HepG2 (cell line): ENCODE measurements around the gene TLN1. TPM values are rescaled to one million over a fixed set of nuclear protein-coding genes. Genes with fewer than 3 reads are reported as not detected.

Experiments
- IRF2 ChIP-seq: IDR thresholded peaks from 2 replicates; pipeline ENCODE4 v1.6.1; 2018; ENCODE audit warnings: missing genetic modification reagents, missing compliant biosample characterization
- MIER3 ChIP-seq: IDR thresholded peaks from 2 replicates; pipeline ENCODE4 v1.6.1; 2016; ENCODE audit warnings: missing compliant biosample characterization, borderline replicate concordance
- NCOA1 ChIP-seq: sonication (generic); formaldehyde crosslinking; IDR thresholded peaks from 2 replicates; pipeline ENCODE4 v1.9.0; 2021; ENCODE audit warnings: missing genetic modification reagents
- NFKB2 ChIP-seq: sonication (generic); formaldehyde crosslinking; IDR thresholded peaks from 2 replicates; pipeline ENCODE4 v1.4.0; 2020; ENCODE audit warnings: missing genetic modification reagents, borderline replicate concordance
- PAWR ChIP-seq: sonication (generic); formaldehyde crosslinking; IDR thresholded peaks from 2 replicates; pipeline ENCODE4 v1.4.0; 2020; ENCODE audit warnings: missing genetic modification reagents, mild to moderate bottlenecking, borderline replicate concordance
- TAF1 ChIP-seq: sonication (generic); formaldehyde crosslinking; IDR thresholded peaks from 2 replicates; pipeline ENCODE4 v1.4.0; 2020; ENCODE audit warnings: missing genetic modification reagents
- TCF7 ChIP-seq: sonication (generic); IDR thresholded peaks from 2 replicates; pipeline ENCODE4 v1.6.1; 2016; ENCODE audit warnings: antibody characterized with exemption, low read depth
- ZBTB8A ChIP-seq: sonication (generic); formaldehyde crosslinking; IDR thresholded peaks from 2 replicates; pipeline ENCODE4 v1.4.0; 2020; ENCODE audit warnings: mild to moderate bottlenecking, low read depth, missing genetic modification reagents, borderline replicate concordance
- ZC3H13 ChIP-seq: sonication (generic); formaldehyde crosslinking; IDR thresholded peaks from 2 replicates; pipeline ENCODE4 v1.8.1; 2023; ENCODE audit warnings: mild to moderate bottlenecking, missing genetic modification reagents, moderate library complexity
- ZNF224 ChIP-seq: sonication (generic); formaldehyde crosslinking; IDR thresholded peaks from 2 replicates; pipeline ENCODE4 v1.5.0; 2020; ENCODE audit warnings: mild to moderate bottlenecking, missing genetic modification reagents
- ZNF329 ChIP-seq: sonication (generic); formaldehyde crosslinking; IDR thresholded peaks from 2 replicates; pipeline ENCODE4 v1.9.0; 2021; ENCODE audit warnings: low read depth, mild to moderate bottlenecking, missing genetic modification reagents
- ZNF333 ChIP-seq: sonication (generic); formaldehyde crosslinking; IDR thresholded peaks from 2 replicates; pipeline ENCODE4 v1.4.0; 2020; ENCODE audit warnings: mild to moderate bottlenecking, missing genetic modification reagents, borderline replicate concordance
- ZNF431 ChIP-seq: sonication (generic); formaldehyde crosslinking; IDR thresholded peaks from 2 replicates; pipeline ENCODE4 v1.9.0; 2022; ENCODE audit warnings: missing genetic modification reagents, low read depth, mild to moderate bottlenecking, borderline replicate concordance
- ZNF556 ChIP-seq: sonication (generic); formaldehyde crosslinking; IDR thresholded peaks from 2 replicates; pipeline ENCODE4 v1.4.0; 2020; ENCODE audit warnings: mild to moderate bottlenecking, missing genetic modification reagents, borderline replicate concordance
- ZNF564 ChIP-seq: sonication (generic); formaldehyde crosslinking; IDR thresholded peaks from 2 replicates; pipeline ENCODE4 v1.8.1; 2023; ENCODE audit warnings: mild to moderate bottlenecking, missing genetic modification reagents
- ZNF674 ChIP-seq: sonication (generic); formaldehyde crosslinking; IDR thresholded peaks from 2 replicates; pipeline ENCODE4 v1.5.0; 2020; ENCODE audit warnings: low read depth, mild to moderate bottlenecking, missing genetic modification reagents
- ZNF766 ChIP-seq: sonication (generic); formaldehyde crosslinking; IDR thresholded peaks from 2 replicates; pipeline ENCODE4 v1.5.0; 2020; ENCODE audit warnings: missing genetic modification reagents, borderline replicate concordance
- polyA plus RNA-seq, 8 experiments: library from polyadenylated mRNA; depleted of rRNA in 3 of 8; stranded (reverse) in 7 of 8; unstranded in 1 of 8; fragments of >200 nt; fragmentation: Illumina TruSeq in 4 of 8; extraction: Trizol in 4 of 8; gene quantifications; 2 replicates each; pipeline versions ENCODE4 v1.2.1 to v1.2.3, GENCODE V29; 2011 to 2016; ENCODE audit warnings: low read depth in 4 of 8, missing spikeins in 1 of 8, mixed read lengths in 1 of 8; ENCODE audit not compliant: insufficient read depth in 1 of 8
- total RNA-seq, 5 experiments: library from RNA; depleted of rRNA; stranded (reverse); fragments of >200 nt; fragmentation: Illumina TruSeq; extraction: Trizol; gene quantifications; 2 replicates each; pipeline ENCODE4 v1.2.3, GENCODE V29; 2016; ENCODE audit warnings: low read depth in 1 of 5
- TF ChIP-seq, protein P1 (sequence below): sonication (generic); formaldehyde crosslinking; IDR thresholded peaks from 2 replicates; pipeline ENCODE4 v1.5.0; 2020; ENCODE audit warnings: mild to moderate bottlenecking, missing genetic modification reagents
- TF ChIP-seq, protein P2 (sequence below): sonication (generic); formaldehyde crosslinking; IDR thresholded peaks from 2 replicates; pipeline ENCODE4 v1.4.0; 2020; ENCODE audit warnings: low read depth, mild to moderate bottlenecking, missing genetic modification reagents
- TF ChIP-seq, protein P3 (sequence below): fragments of 450-650 bp; IDR thresholded peaks from 2 replicates; pipeline ENCODE4 v1.6.1; 2016
- TF ChIP-seq, protein P4 (sequence below): sonication (generic); formaldehyde crosslinking; IDR thresholded peaks from 2 replicates; pipeline ENCODE4 v1.8.1; 2023; ENCODE audit warnings: mild to moderate bottlenecking, missing genetic modification reagents
- TF ChIP-seq, protein P5 (sequence below): sonication (generic); formaldehyde crosslinking; IDR thresholded peaks from 2 replicates; pipeline ENCODE4 v1.4.0; 2020; ENCODE audit warnings: mild to moderate bottlenecking, missing genetic modification reagents

The TLN1 gene
- total and polyA plus RNA-seq, 2 of the 13 experiments (the other 11 are each of a cell fraction or from before 2014, with no cell fraction given): 35.2 to 51.8 TPM

DNA sequence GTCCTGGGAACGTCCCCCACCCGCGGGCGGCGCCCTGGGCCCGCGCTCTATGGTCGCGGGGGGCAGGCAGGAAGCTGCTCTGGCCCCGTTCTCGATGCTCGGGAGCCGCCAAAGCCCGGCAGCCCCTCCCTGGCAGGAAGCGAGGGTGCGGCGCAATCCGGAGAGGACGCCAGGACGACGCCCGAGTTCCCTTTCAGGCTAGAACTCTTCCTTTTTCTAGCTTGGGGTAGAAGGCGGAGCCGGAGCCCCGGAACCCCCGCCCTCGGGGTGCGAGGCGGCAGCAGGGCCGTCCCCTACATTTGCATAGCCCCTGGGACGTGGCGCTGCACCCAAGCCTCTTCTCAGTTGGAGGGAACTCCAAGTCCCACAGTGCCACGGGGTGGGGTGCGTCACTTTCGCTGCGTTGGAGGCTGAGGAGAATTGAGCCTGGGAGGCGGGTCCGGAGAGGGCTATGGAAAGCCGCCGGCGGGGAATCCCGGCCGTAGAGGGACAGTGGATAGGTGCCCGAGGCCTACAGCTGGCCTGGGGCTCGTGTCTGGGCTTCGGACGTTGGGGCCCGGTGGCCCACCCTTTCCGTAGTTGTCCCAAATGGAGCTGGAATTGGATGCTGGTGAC lies at the start of gene TLN1, which contains the start of gene CREB3 (continued):
- TF ChIP-seq ZNF556 (CRISPR knock-in tag): peak; percentile 69; the same call in 1 of the 2 replicates
- no peak; the same call in 1 of the 2 replicates for TF ChIP-seq ZNF431 (CRISPR knock-in tag)
- no peak for TF ChIP-seq PAWR (CRISPR knock-in tag)
- TF ChIP-seq, protein P1, sequence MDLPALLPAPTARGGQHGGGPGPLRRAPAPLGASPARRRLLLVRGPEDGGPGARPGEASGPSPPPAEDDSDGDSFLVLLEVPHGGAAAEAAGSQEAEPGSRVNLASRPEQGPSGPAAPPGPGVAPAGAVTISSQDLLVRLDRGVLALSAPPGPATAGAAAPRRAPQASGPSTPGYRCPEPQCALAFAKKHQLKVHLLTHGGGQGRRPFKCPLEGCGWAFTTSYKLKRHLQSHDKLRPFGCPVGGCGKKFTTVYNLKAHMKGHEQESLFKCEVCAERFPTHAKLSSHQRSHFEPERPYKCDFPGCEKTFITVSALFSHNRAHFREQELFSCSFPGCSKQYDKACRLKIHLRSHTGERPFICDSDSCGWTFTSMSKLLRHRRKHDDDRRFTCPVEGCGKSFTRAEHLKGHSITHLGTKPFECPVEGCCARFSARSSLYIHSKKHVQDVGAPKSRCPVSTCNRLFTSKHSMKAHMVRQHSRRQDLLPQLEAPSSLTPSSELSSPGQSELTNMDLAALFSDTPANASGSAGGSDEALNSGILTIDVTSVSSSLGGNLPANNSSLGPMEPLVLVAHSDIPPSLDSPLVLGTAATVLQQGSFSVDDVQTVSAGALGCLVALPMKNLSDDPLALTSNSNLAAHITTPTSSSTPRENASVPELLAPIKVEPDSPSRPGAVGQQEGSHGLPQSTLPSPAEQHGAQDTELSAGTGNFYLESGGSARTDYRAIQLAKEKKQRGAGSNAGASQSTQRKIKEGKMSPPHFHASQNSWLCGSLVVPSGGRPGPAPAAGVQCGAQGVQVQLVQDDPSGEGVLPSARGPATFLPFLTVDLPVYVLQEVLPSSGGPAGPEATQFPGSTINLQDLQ (CRISPR knock-in tag): no peak
- TF ChIP-seq ZNF224: peak; percentile 95
- TF ChIP-seq ZNF564: no peak
- TF ChIP-seq TAF1 (CRISPR knock-in tag): peak; percentile 72; the same call in 1 of the 2 replicates
- TF ChIP-seq, protein P2, sequence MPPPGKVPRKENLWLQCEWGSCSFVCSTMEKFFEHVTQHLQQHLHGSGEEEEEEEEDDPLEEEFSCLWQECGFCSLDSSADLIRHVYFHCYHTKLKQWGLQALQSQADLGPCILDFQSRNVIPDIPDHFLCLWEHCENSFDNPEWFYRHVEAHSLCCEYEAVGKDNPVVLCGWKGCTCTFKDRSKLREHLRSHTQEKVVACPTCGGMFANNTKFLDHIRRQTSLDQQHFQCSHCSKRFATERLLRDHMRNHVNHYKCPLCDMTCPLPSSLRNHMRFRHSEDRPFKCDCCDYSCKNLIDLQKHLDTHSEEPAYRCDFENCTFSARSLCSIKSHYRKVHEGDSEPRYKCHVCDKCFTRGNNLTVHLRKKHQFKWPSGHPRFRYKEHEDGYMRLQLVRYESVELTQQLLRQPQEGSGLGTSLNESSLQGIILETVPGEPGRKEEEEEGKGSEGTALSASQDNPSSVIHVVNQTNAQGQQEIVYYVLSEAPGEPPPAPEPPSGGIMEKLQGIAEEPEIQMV (CRISPR knock-in tag): no peak; the same call in 1 of the 2 replicates
- TF ChIP-seq ZNF329 (CRISPR knock-in tag): no peak
- no peak for TF ChIP-seq ZBTB8A (CRISPR knock-in tag)
- no peak for TF ChIP-seq ZNF674 (CRISPR knock-in tag)
- TF ChIP-seq MIER3 (CRISPR knock-in tag): peak; percentile 78; the same call in 1 of the 2 replicates
- TF ChIP-seq, protein P3, sequence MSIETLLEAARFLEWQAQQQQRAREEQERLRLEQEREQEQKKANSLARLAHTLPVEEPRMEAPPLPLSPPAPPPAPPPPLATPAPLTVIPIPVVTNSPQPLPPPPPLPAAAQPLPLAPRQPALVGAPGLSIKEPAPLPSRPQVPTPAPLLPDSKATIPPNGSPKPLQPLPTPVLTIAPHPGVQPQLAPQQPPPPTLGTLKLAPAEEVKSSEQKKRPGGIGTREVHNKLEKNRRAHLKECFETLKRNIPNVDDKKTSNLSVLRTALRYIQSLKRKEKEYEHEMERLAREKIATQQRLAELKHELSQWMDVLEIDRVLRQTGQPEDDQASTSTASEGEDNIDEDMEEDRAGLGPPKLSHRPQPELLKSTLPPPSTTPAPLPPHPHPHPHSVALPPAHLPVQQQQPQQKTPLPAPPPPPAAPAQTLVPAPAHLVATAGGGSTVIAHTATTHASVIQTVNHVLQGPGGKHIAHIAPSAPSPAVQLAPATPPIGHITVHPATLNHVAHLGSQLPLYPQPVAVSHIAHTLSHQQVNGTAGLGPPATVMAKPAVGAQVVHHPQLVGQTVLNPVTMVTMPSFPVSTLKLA: peak; percentile 4; the same call in 1 of the 2 replicates
- peak; percentile 70 for TF ChIP-seq ZNF766 (CRISPR knock-in tag)
- TF ChIP-seq, protein P4, sequence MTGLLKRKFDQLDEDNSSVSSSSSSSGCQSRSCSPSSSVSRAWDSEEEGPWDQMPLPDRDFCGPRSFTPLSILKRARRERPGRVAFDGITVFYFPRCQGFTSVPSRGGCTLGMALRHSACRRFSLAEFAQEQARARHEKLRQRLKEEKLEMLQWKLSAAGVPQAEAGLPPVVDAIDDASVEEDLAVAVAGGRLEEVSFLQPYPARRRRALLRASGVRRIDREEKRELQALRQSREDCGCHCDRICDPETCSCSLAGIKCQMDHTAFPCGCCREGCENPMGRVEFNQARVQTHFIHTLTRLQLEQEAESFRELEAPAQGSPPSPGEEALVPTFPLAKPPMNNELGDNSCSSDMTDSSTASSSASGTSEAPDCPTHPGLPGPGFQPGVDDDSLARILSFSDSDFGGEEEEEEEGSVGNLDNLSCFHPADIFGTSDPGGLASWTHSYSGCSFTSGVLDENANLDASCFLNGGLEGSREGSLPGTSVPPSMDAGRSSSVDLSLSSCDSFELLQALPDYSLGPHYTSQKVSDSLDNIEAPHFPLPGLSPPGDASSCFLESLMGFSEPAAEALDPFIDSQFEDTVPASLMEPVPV (CRISPR knock-in tag): peak; percentile 56; the same call in 1 of the 2 replicates
- TF ChIP-seq NFKB2: peak; percentile 41; the same call in 1 of the 2 replicates
- TF ChIP-seq, protein P5, sequence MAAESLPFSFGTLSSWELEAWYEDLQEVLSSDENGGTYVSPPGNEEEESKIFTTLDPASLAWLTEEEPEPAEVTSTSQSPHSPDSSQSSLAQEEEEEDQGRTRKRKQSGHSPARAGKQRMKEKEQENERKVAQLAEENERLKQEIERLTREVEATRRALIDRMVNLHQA (CRISPR knock-in tag): no peak
- no peak for TF ChIP-seq ZNF333
- no peak for TF ChIP-seq TCF7
- no peak; the same call in 1 of the 2 replicates for TF ChIP-seq NCOA1 (CRISPR knock-in tag)
- TF ChIP-seq ZC3H13 (CRISPR knock-in tag): peak; percentile 76; the same call in 1 of the 2 replicates
- TF ChIP-seq IRF2: peak; percentile 75; the same call in 1 of the 2 replicates
